ENCODE data around the gene JHY. TPM values are rescaled to one million over a fixed set of nuclear protein-coding genes. Genes with fewer than 3 reads are reported as not detected.

JHY gene
- total and polyA plus RNA-seq, 4 donors, result 0.13 to 0.25 (median 0.14) TPM

- DNase-seq (ENCODE audit: low spot score), result no peak
- H3K27ac ChIP-seq (ENCODE audit: low read depth in 1 of 2, low read length in 2 of 2), result no peak overlapping the region
Measured at GRCh38 chr11:122851366-122851966, 31.1 kb upstream of the JHY start.

DNA sequence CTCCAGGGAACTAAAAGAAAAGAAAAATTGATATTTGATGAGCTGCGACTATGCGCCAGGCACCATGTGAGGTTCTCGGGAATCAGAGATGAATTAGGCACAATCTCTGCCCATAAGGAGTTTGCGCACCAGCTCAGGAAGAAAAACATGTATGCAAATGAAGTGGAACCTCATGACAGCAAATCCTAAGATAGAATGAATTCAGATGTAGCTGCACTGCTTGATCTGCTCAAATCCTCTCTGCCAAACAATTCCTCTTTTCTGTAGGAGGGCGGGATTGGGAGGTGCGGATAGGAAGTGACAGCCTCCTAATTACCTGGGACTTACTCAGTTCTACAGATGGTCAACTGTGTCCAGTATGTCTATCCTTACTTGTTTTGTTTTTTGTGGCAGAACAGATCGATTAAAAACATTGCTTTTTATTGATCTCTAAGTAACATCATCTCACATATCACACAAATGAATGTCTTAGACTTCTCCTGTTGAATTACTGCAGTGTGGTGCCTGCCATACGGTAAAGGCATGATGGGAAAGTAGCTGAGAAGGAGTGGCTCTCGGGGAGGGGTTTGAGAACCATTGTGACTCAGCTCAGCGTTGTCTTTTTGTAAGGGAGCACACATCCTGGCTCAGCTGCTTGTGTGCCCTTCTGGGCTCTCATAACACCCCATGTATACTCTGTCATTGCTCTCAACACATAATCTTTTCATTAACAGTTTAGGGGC is 30.3 kb upstream of the JHY start:
- TF ChIP-seq FOXA2 (IDR thresholded peaks at IDR 0.05) (no peak), HNF4A (conservative IDR thresholded peaks at IDR 0.05) (no peak), TAF1 (conservative IDR thresholded peaks at IDR 0.05) (no peak), GABPA (IDR thresholded peaks at IDR 0.05 in 1 of 2, conservative IDR thresholded peaks at IDR 0.05 in 1 of 2) (no peak)
- Histone ChIP-seq H3K36me3 (ENCODE audit: control insufficient read depth in 4 of 4, insufficient read depth in 3 of 4, low read depth in 1 of 4, low read length in 3 of 4) (no peaks in the 10 kb centered on the region), H3K9me3 (ENCODE audit: control insufficient read depth in 4 of 4, low read length in 3 of 4) (no peaks in the 10 kb centered on the region), H3K4me1 (ENCODE audit: control insufficient read depth in 4 of 4, insufficient read depth in 4 of 4, low read length in 3 of 4) (no peaks in the 10 kb centered on the region), H3K4me3 (ENCODE audit: low read depth in 1 of 3, low read length in 3 of 3) (no peak overlapping the region), H3K27me3 (ENCODE audit: control insufficient read depth in 4 of 4, insufficient read depth in 4 of 4, low read length in 3 of 4) (peaks cover 0 to 3% (median 0%) of the 10 kb centered on the region in 4 donors), H3K9ac (ENCODE audit: low read depth in 1 of 2, low read length in 2 of 2) (no peak overlapping the region), H3K27ac (ENCODE audit: low read depth in 1 of 2, low read length in 2 of 2) (no peak overlapping the region)
- 72% methylated on average over 10 of the region's 10 CpGs for WGBS
- DNase-seq (ENCODE audit: low spot score), result no peak

More at GRCh38 chr11:122851366-122851966, 31.1 kb upstream of the JHY start:
- 64% methylated on average over 12 of the region's 12 CpGs for WGBS
- Histone ChIP-seq H3K9ac (ENCODE audit: low read depth in 1 of 2, low read length in 2 of 2) (no peak overlapping the region), H3K36me3 (ENCODE audit: control insufficient read depth in 4 of 4, insufficient read depth in 3 of 4, low read depth in 1 of 4, low read length in 3 of 4) (no peaks in the 10 kb centered on the region), H3K4me1 (ENCODE audit: control insufficient read depth in 4 of 4, insufficient read depth in 4 of 4, low read length in 3 of 4) (no peaks in the 10 kb centered on the region), H3K4me3 (ENCODE audit: low read depth in 1 of 3, low read length in 3 of 3) (no peak overlapping the region), H3K9me3 (ENCODE audit: control insufficient read depth in 4 of 4, low read length in 3 of 4) (no peaks in the 10 kb centered on the region), H3K27me3 (ENCODE audit: control insufficient read depth in 4 of 4, insufficient read depth in 4 of 4, low read length in 3 of 4) (peaks cover 0 to 3% (median 0%) of the 10 kb centered on the region in 4 donors)
- TF ChIP-seq ZBTB33 (IDR thresholded peaks at IDR 0.05) (no peak), NR2F2 (IDR thresholded peaks at IDR 0.05) (no peak)
- TF ChIP-seq, protein P1, sequence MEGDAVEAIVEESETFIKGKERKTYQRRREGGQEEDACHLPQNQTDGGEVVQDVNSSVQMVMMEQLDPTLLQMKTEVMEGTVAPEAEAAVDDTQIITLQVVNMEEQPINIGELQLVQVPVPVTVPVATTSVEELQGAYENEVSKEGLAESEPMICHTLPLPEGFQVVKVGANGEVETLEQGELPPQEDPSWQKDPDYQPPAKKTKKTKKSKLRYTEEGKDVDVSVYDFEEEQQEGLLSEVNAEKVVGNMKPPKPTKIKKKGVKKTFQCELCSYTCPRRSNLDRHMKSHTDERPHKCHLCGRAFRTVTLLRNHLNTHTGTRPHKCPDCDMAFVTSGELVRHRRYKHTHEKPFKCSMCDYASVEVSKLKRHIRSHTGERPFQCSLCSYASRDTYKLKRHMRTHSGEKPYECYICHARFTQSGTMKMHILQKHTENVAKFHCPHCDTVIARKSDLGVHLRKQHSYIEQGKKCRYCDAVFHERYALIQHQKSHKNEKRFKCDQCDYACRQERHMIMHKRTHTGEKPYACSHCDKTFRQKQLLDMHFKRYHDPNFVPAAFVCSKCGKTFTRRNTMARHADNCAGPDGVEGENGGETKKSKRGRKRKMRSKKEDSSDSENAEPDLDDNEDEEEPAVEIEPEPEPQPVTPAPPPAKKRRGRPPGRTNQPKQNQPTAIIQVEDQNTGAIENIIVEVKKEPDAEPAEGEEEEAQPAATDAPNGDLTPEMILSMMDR (IDR thresholded peaks at IDR 0.05; ENCODE audit: low read depth, low read length, missing input control), result no peak
- TF ChIP-seq, protein P2, sequence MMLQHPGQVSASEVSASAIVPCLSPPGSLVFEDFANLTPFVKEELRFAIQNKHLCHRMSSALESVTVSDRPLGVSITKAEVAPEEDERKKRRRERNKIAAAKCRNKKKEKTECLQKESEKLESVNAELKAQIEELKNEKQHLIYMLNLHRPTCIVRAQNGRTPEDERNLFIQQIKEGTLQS (IDR thresholded peaks at IDR 0.05), result no peak
- TF ChIP-seq, protein P3, sequence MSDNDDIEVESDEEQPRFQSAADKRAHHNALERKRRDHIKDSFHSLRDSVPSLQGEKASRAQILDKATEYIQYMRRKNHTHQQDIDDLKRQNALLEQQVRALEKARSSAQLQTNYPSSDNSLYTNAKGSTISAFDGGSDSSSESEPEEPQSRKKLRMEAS (IDR thresholded peaks at IDR 0.05), result no peak

GRCh38 chr11:122852796-122853160 is 29.8 kb upstream of the JHY start:
- Histone ChIP-seq H3K4me3 (ENCODE audit: low read depth in 1 of 3, low read length in 3 of 3) (no peak overlapping the region), H3K36me3 (ENCODE audit: control insufficient read depth in 4 of 4, insufficient read depth in 3 of 4, low read depth in 1 of 4, low read length in 3 of 4) (no peaks in the 10 kb centered on the region), H3K27me3 (ENCODE audit: control insufficient read depth in 4 of 4, insufficient read depth in 4 of 4, low read length in 3 of 4) (peaks cover 0 to 3% (median 0%) of the 10 kb centered on the region in 4 donors), H3K9me3 (ENCODE audit: control insufficient read depth in 4 of 4, low read length in 3 of 4) (no peaks in the 10 kb centered on the region), H3K9ac (ENCODE audit: low read depth in 1 of 2, low read length in 2 of 2) (no peak overlapping the region), H3K4me1 (ENCODE audit: control insufficient read depth in 4 of 4, insufficient read depth in 4 of 4, low read length in 3 of 4) (no peaks in the 10 kb centered on the region), H3K27ac (ENCODE audit: low read depth in 1 of 2, low read length in 2 of 2) (no peak overlapping the region)
- no peak for DNase-seq (ENCODE audit: low spot score)
- 88% methylated on average over 5 of the region's 5 CpGs for WGBS
- TF ChIP-seq GABPA (IDR thresholded peaks at IDR 0.05 in 1 of 2, conservative IDR thresholded peaks at IDR 0.05 in 1 of 2) (no peak), FOXA1 (IDR thresholded peaks at IDR 0.05) (no peak), SP1 (IDR thresholded peaks at IDR 0.05) (no peak), JUND (IDR thresholded peaks at IDR 0.05) (no peak), HNF4A (conservative IDR thresholded peaks at IDR 0.05) (no peak), YY1 (IDR thresholded peaks at IDR 0.05) (no peak), RAD21 (IDR thresholded peaks at IDR 0.05) (no peak), REST (IDR thresholded peaks at IDR 0.05) (no peak), RXRA (IDR thresholded peaks at IDR 0.05) (no peak), NR2F2 (IDR thresholded peaks at IDR 0.05) (no peak), FOXA2 (IDR thresholded peaks at IDR 0.05) (no peak), EGR1 (IDR thresholded peaks at IDR 0.05; ENCODE audit: low read depth in 2 of 2) (no peak), TAF1 (conservative IDR thresholded peaks at IDR 0.05) (no peak)
- TF ChIP-seq, protein P2 (IDR thresholded peaks at IDR 0.05), result no peak
- TF ChIP-seq, protein P3 (IDR thresholded peaks at IDR 0.05), result no peak
